ENCODE measurements around the gene CHD2.

The CHD2 gene

GRCh38 chr15:93042691-93043378, 142.7 kb downstream of the CHD2 start:
- Histone ChIP-seq H3K27me3 (ENCODE audit: insufficient read depth, low read length) (peaks cover 12% of the 10 kb centered on the region; the same call in 1 of the 2 replicates), H3K4me2 (ENCODE audit: low read length) (no peak overlapping the region), H2AFZ (ENCODE audit: low read length) (no peak overlapping the region), H3K36me3 (ENCODE audit: insufficient read depth, low read length) (no peaks in the 10 kb centered on the region), H3K9me3 (ENCODE audit: low read length) (no peaks in the 10 kb centered on the region), H3K4me3 (ENCODE audit: low read depth, low read length, poor library complexity, severe bottlenecking) (no peak overlapping the region), H4K20me1 (ENCODE audit: insufficient read depth, low read length) (no peaks in the 10 kb centered on the region), H3F3A (ENCODE audit: insufficient read depth, low read length) (no peaks in the 10 kb centered on the region), H3K27ac (ENCODE audit: low read depth, low read length, poor library complexity, severe bottlenecking) (no peak overlapping the region), H3K9ac (ENCODE audit: low read length) (no peak overlapping the region), H3K4me1 (ENCODE audit: insufficient read depth, low read length, severe bottlenecking) (no peaks in the 10 kb centered on the region), H3K79me2 (ENCODE audit: insufficient read depth, low read length) (no peaks in the 10 kb centered on the region), H3K9me2 (ENCODE audit: low read depth, low read length) (no peaks in the 10 kb centered on the region)
- TF ChIP-seq EZH2 (IDR thresholded peaks at IDR 0.05; ENCODE audit: borderline replicate concordance, low read length), result no peak
- TF ChIP-seq CTCF (IDR thresholded peaks at IDR 0.05; ENCODE audit: low read length), result no peak

GRCh38 chr15:93043621-93044300, 143.6 kb downstream of the CHD2 start:
- no peak for TF ChIP-seq CTCF (IDR thresholded peaks at IDR 0.05; ENCODE audit: low read length)
- no peak for TF ChIP-seq EZH2 (IDR thresholded peaks at IDR 0.05; ENCODE audit: borderline replicate concordance, low read length)
- Histone ChIP-seq H3K27ac (ENCODE audit: low read depth, low read length, poor library complexity, severe bottlenecking) (no peak overlapping the region), H3K79me2 (ENCODE audit: insufficient read depth, low read length) (no peaks in the 10 kb centered on the region), H3K36me3 (ENCODE audit: insufficient read depth, low read length) (no peaks in the 10 kb centered on the region), H3K4me3 (ENCODE audit: low read depth, low read length, poor library complexity, severe bottlenecking) (no peak overlapping the region), H3K4me2 (ENCODE audit: low read length) (no peak overlapping the region), H4K20me1 (ENCODE audit: insufficient read depth, low read length) (no peaks in the 10 kb centered on the region), H3K9me2 (ENCODE audit: low read depth, low read length) (no peaks in the 10 kb centered on the region), H3F3A (ENCODE audit: insufficient read depth, low read length) (no peaks in the 10 kb centered on the region), H2AFZ (ENCODE audit: low read length) (no peak overlapping the region), H3K4me1 (ENCODE audit: insufficient read depth, low read length, severe bottlenecking) (no peaks in the 10 kb centered on the region), H3K9me3 (ENCODE audit: low read length) (no peaks in the 10 kb centered on the region), H3K9ac (ENCODE audit: low read length) (no peak overlapping the region), H3K27me3 (ENCODE audit: insufficient read depth, low read length) (peaks cover 12% of the 10 kb centered on the region; the same call in 1 of the 2 replicates)

GRCh38 chr15:93044301-93045190, 144.4 kb downstream of the CHD2 start:
- H3K9me3 ChIP-seq (ENCODE audit: low read length), result no peaks in the 10 kb centered on the region
- no peak overlapping the region for H3K9ac ChIP-seq (ENCODE audit: low read length)
- no peaks in the 10 kb centered on the region for H3K36me3 ChIP-seq (ENCODE audit: insufficient read depth, low read length)
- no peaks in the 10 kb centered on the region for H3F3A ChIP-seq (ENCODE audit: insufficient read depth, low read length)
- no peaks in the 10 kb centered on the region for H4K20me1 ChIP-seq (ENCODE audit: insufficient read depth, low read length)
- H3K9me2 ChIP-seq (ENCODE audit: low read depth, low read length), result no peaks in the 10 kb centered on the region
- H3K4me1 ChIP-seq (ENCODE audit: insufficient read depth, low read length, severe bottlenecking), result no peaks in the 10 kb centered on the region
- no peak overlapping the region for H2AFZ ChIP-seq (ENCODE audit: low read length)
- H3K27me3 ChIP-seq (ENCODE audit: insufficient read depth, low read length), result peaks cover 12% of the 10 kb centered on the region; the same call in 1 of the 2 replicates
- H3K4me2 ChIP-seq (ENCODE audit: low read length), result no peak overlapping the region
- TF ChIP-seq EZH2 (IDR thresholded peaks at IDR 0.05; ENCODE audit: borderline replicate concordance, low read length) (no peak), CTCF (IDR thresholded peaks at IDR 0.05; ENCODE audit: low read length) (no peak)
- H3K27ac ChIP-seq (ENCODE audit: low read depth, low read length, poor library complexity, severe bottlenecking), result no peak overlapping the region
- no peak overlapping the region for H3K4me3 ChIP-seq (ENCODE audit: low read depth, low read length, poor library complexity, severe bottlenecking)
- H3K79me2 ChIP-seq (ENCODE audit: insufficient read depth, low read length), result no peaks in the 10 kb centered on the region

Measured in OCI-LY1 (cell line).